ENCODE measurements around the gene PHKG1. TPM values are rescaled to one million over a fixed set of nuclear protein-coding genes. Genes with fewer than 3 reads are reported as not detected.
"Not testable (repeated sequence)": the region's sequence is repeated elsewhere in the genome, so short reads cannot be mapped to it uniquely, and the experiment has no call there.

Gene PHKG1
- total RNA-seq, 1 donor from 2014 or later = 0.13 TPM

DNA sequence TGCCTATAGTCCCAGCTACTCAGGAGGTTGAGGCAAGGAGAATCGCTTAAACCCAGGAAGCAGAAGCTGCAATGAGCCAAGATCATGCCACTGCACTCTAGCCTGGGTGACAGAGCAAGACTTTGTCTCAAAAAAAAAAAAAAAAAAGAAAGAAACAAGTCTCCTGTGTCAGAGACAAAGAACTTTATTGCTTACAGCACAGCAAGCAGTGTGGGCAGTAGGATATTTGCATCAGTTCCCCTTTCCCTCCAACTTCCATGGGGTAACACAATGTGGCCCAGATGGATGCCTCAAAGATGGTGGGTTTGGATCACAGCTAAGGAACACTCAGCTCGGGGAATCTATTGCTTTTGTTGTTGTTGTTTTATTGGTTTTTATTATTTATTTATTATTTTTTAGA lies 47.0 kb downstream of the PHKG1 start:
- not testable (repeated sequence) for DNase-seq (ENCODE audit: low read depth in 2 of 2)

DNA sequence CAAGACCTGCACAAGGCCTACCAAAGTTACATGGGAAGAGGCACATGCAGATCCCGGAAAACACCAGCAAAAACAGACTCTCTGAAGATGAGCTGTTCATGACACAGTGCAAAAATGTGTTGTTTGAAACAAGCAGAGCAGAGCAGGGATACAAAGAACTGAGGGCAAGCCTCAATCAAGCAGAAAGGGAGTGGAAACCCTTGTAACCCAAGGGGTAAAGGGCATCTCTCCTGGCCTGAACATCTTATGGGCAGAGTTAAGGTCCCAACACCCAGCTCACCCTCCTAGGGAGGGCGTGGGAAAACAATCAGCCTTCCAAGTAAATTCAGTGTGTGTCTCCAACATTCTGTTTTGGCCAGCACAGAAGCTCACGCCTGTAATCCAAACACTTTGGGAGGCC lies 52.0 kb downstream of the PHKG1 start:
- DNase-seq (ENCODE audit: low read depth in 2 of 2) = no peak

DNA sequence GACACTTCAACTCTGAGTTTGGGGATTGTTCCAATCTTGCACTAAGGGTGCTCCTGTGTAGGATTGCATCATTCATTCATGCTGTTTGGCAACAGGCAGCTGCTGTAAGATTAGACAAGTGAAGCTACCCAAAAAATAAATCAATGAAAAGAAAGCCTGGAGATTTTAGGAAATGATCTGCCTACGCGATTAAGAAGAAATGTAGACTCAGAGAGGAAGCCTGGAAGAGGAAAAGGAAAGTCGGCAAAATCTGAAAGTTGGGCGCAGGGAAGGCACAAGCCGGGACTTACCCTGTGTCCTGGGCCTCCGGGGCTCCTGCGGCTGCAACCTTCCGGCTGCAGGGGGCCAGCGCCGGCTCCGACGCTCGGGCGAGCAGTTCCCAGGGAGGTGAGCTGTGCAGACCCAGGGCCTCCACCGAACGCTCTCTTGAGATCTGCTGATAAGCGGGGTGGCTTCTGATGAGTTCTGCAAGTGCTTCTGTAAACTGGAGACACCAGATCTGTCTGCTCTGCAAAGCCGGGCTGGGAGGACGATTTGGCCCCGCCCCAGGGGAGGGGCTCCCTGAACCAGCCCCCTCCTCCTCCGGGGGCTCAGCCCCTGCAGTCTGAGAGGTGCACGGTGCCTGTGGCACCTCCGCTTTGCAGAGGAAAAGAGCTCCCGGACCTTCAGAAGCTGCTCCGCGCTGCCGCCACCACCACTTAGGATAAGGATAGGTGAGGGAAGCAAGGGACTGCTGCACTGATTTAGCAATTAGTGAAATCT lies 58.9 kb downstream of the PHKG1 start:
- peak in 1 of 2 donors; percentile 71 for DNase-seq (ENCODE audit: low read depth in 2 of 2)

DNA sequence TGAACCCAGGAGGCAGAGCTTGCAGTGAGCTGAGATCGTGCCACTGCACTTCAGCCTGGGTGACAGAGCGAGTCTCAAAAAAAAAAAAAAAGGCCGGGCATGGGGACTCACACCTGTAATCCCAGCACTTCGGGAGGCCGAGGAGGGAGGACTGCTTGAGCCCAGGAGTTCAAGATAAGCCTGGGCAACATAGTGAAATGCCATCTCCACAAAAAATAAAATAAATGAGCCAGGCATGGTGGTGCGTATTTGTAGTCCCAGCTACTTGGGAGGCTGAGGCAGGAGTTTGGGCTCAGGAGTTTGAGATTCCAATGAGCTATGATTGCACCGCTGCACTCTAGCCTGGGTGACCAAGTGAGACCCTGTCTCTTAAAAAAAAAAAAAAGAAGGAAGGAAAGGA lies 60.2 kb downstream of the PHKG1 start:
- DNase-seq (ENCODE audit: low read depth in 2 of 2) = not testable (repeated sequence)

DNA sequence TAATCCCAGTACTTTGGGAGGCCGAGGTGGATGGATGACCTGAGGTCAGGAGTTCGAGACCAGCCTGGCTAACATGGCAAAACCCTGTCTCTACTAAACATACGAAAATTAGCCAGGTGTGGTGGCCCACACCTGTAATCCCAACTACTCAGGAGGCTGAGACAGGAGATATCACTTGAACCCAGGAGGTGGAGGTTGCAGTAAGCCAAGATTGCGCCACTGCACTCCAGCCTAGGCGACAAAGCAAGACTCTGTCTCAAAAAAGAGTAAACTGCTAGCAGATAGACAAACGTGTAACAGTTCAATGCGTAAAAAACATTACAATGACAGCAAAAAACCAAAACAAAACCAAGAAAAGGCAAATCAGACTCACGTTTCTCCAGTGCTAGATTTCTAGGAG lies 61.2 kb downstream of the PHKG1 start:
- not testable (repeated sequence) for DNase-seq (ENCODE audit: low read depth in 2 of 2)

DNA sequence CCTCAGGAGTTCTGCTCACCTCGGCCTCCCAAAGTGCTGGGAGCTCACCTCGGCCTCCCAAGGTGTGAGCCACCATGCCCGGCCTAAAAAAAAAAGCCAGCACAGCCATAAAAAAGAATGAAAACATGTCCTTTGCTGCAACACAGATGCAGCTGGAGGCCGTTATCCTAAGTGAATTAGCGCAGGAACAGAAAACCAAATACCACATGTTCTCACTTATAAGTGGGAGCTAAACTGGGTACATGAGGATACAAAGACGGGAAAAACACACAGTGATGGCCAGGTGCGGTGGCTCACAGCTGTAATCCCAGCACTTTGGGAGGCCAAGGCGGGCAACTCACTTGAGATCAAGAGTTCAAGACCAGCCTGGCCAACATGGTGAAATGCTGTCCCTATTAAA lies 62.4 kb downstream of the PHKG1 start:
- no peak for DNase-seq (ENCODE audit: low read depth in 2 of 2)

Other genes starting within 250 kb of the PHKG1 start
- gene SEPTIN14, start 230.2 kb downstream of the PHKG1 start, total RNA-seq = not detected in 2 replicates
- 2.1 and 2.6 TPM in 2 replicates for gene ZNF713, start 205.5 kb downstream of the PHKG1 start, total RNA-seq
- 17.4 and 18.1 TPM in 2 replicates for gene MRPS17, start 141.1 kb downstream of the PHKG1 start, total RNA-seq
- gene NIPSNAP2, start 128.4 kb downstream of the PHKG1 start, total RNA-seq = 41.3 and 43.9 TPM in 2 replicates
- 21.5 and 29.1 TPM in 2 replicates for gene PSPH, start 41.5 kb downstream of the PHKG1 start, total RNA-seq
- 171 and 229 TPM in 2 replicates for gene CCT6A, start 41.2 kb downstream of the PHKG1 start, total RNA-seq
- gene SUMF2, start 28.7 kb downstream of the PHKG1 start, total RNA-seq = 151 and 194 TPM in 2 replicates
- 237 and 295 TPM in 2 replicates for gene CHCHD2, start 13.5 kb upstream of the PHKG1 start, total RNA-seq
- not detected in 2 replicates for gene NUPR2, start 23.5 kb upstream of the PHKG1 start, total RNA-seq